Sigmoid colon (tissue), 3 donors: ENCODE results near the gene PARP4.

ENCODE experiments used
- POLR2A ChIP-seq, 2 donors: fragments of 450-650 bp; IDR thresholded peaks; one replicate each; pipeline ENCODE4 v1.6.1; 2016; ENCODE audit warnings: antibody characterized with exemption in 2 of 2, mild to moderate bottlenecking in 2 of 2, moderate library complexity in 2 of 2
- TF ChIP-seq, protein P1 (sequence below), 4 experiments: fragments of 450-650 bp in 3 of 4; fragments of 200-600 bp in 1 of 4; IDR thresholded peaks; one replicate each; pipeline ENCODE4 v1.5.1; 2016 to 2019; ENCODE audit warnings: antibody characterized with exemption in 4 of 4, mild to moderate bottlenecking in 3 of 4, moderate library complexity in 2 of 4

DNA sequence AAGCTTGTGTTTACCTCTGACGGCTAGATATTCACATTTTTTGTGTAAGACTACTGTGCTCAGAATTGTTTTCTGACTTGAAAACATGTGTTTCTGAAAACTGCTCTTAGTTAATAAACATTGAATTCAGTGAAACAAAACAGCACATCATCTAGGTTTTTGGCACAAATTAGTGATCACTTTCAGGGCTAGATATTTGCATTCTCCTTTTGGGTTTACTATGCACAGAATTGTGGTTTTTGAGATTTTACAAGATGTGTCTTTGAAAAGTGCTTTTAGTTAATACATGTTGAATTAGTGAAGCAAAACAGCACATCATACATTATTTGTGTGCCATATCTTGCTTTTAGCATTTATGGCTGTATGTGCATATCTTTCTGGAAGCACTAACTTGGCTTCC is 8.2 kb upstream of the PARP4 start:
- TF ChIP-seq, protein P1, sequence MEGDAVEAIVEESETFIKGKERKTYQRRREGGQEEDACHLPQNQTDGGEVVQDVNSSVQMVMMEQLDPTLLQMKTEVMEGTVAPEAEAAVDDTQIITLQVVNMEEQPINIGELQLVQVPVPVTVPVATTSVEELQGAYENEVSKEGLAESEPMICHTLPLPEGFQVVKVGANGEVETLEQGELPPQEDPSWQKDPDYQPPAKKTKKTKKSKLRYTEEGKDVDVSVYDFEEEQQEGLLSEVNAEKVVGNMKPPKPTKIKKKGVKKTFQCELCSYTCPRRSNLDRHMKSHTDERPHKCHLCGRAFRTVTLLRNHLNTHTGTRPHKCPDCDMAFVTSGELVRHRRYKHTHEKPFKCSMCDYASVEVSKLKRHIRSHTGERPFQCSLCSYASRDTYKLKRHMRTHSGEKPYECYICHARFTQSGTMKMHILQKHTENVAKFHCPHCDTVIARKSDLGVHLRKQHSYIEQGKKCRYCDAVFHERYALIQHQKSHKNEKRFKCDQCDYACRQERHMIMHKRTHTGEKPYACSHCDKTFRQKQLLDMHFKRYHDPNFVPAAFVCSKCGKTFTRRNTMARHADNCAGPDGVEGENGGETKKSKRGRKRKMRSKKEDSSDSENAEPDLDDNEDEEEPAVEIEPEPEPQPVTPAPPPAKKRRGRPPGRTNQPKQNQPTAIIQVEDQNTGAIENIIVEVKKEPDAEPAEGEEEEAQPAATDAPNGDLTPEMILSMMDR (IDR thresholded peaks at IDR 0.05), result no peak
- no peak for TF ChIP-seq POLR2A (IDR thresholded peaks at IDR 0.05)
